ENCODE results near the gene PAPPA.

The PAPPA gene

GRCh38 chr9:116193636-116194035 is 40.0 kb downstream of the PAPPA start:
- TF ChIP-seq CTCF (IDR thresholded peaks at IDR 0.05; ENCODE audit: low read depth, low read length, missing control alignments) = no peak
- no peak for DNase-seq (ENCODE audit: extremely low read depth, low read depth)
- H3K4me3 ChIP-seq (replicated peaks; ENCODE audit: low read depth, low read length) = no peak overlapping the region

- no peak for DNase-seq (ENCODE audit: extremely low read depth, low read depth)
- no peak for TF ChIP-seq CTCF (IDR thresholded peaks at IDR 0.05; ENCODE audit: low read depth, low read length, missing control alignments)
- no peak overlapping the region for H3K4me3 ChIP-seq (replicated peaks; ENCODE audit: low read depth, low read length)
Observed at GRCh38 chr9:116196806-116197205, 43.2 kb downstream of the PAPPA start.

GRCh38 chr9:116198344-116198743 is 44.8 kb downstream of the PAPPA start:
- TF ChIP-seq CTCF (IDR thresholded peaks at IDR 0.05; ENCODE audit: low read depth, low read length, missing control alignments) = no peak
- no peak for DNase-seq (ENCODE audit: extremely low read depth, low read depth)
- no peak overlapping the region for H3K4me3 ChIP-seq (replicated peaks; ENCODE audit: low read depth, low read length)

GRCh38 chr9:116202219-116202912 is 48.8 kb downstream of the PAPPA start:
- DNase-seq (ENCODE audit: extremely low read depth, low read depth) = no peak
- TF ChIP-seq CTCF (IDR thresholded peaks at IDR 0.05; ENCODE audit: low read depth, low read length, missing control alignments) = no peak
- no peak overlapping the region for H3K4me3 ChIP-seq (replicated peaks; ENCODE audit: low read depth, low read length)

- TF ChIP-seq CTCF (IDR thresholded peaks at IDR 0.05; ENCODE audit: low read depth, low read length, missing control alignments) = no peak
Observed at GRCh38 chr9:116204252-116204882, 50.8 kb downstream of the PAPPA start.

GRCh38 chr9:116207371-116208111 is 54.0 kb downstream of the PAPPA start:
- no peak overlapping the region for H3K4me3 ChIP-seq (replicated peaks; ENCODE audit: low read depth, low read length)
- no peak for DNase-seq (ENCODE audit: extremely low read depth, low read depth)
- TF ChIP-seq CTCF (IDR thresholded peaks at IDR 0.05; ENCODE audit: low read depth, low read length, missing control alignments) = no peak

More at GRCh38 chr9:116204252-116204882, 50.8 kb downstream of the PAPPA start:
- no peak overlapping the region for H3K4me3 ChIP-seq (replicated peaks; ENCODE audit: low read depth, low read length)
- DNase-seq (ENCODE audit: extremely low read depth, low read depth) = no peak
